Stomach (tissue), 9 donors: ENCODE results near the gene ILK. TPM values are rescaled to one million over a fixed set of nuclear protein-coding genes. Genes with fewer than 3 reads are reported as not detected.

Experiments used
- DNase-seq, 2 donors: peaks; one replicate each; pipeline versions ENCODE4 v3.0.0 to v3.0.0-alpha.2; 2013 to 2019
- H3K27ac ChIP-seq, 5 donors: fragments of 200-600 bp in 4 of 5; sonication (generic) in 4 of 5; one replicate each; pipeline ENCODE4 v1.5.1; 2013 to 2019; ENCODE audit warnings: mild to moderate bottlenecking in 1 of 5, moderate library complexity in 1 of 5
- H3K27me3 ChIP-seq, 3 donors: fragments of 200-600 bp; sonication (generic); one replicate each; pipeline ENCODE4 v1.5.1; 2017 to 2019; ENCODE audit warnings: mixed run types in 1 of 3
- H3K36me3 ChIP-seq, 4 donors: fragments of 200-600 bp; sonication (generic); 1 replicate in 3 of 4; 2 replicates in 1 of 4; pipeline ENCODE4 v1.5.1; 2016 to 2019
- H3K4me1 ChIP-seq, 4 donors: fragments of 200-600 bp; sonication (generic); one replicate each; pipeline ENCODE4 v1.5.1; 2016 to 2019
- H3K4me3 ChIP-seq, 4 donors: fragments of 200-600 bp; sonication (generic) in 3 of 4; one replicate each; pipeline ENCODE4 v1.5.1; 2016 to 2019; ENCODE audit warnings: mild to moderate bottlenecking in 1 of 4
- H3K9me3 ChIP-seq, 4 donors: fragments of 200-600 bp; sonication (generic); one replicate each; pipeline ENCODE4 v1.5.1; 2016 to 2019
- EP300 ChIP-seq: sonication (generic); formaldehyde crosslinking; IDR thresholded peaks from one replicate; pipeline ENCODE4 v1.6.1; 2017; ENCODE audit warnings: antibody characterized with exemption
- POLR2A ChIP-seq, 4 donors: fragments of 450-650 bp; IDR thresholded peaks; one replicate each; pipeline ENCODE4 v1.6.1; 2016; ENCODE audit warnings: antibody characterized with exemption in 4 of 4, control low read depth in 2 of 4, mild to moderate bottlenecking in 1 of 4, moderate library complexity in 1 of 4
- POLR2AphosphoS5 ChIP-seq, 3 donors: sonication (generic); formaldehyde crosslinking; IDR thresholded peaks; one replicate each; pipeline ENCODE4 v1.6.1; 2016; ENCODE audit warnings: antibody characterized with exemption in 3 of 3
- WGBS, 5 donors: extraction: QIAGEN DNeasy Blood & Tissue Kit in 3 of 5; methylation state at CpG; one replicate each; pipeline versions ENCODE4 v1.1.5 to v1.1.7; 2013 to 2018; 5-methylcytosine and 5-hydroxymethylcytosine counted together
- intact Hi-C: fragments of 100-400 bp; cut with DNase I; formaldehyde crosslinking; loops from one replicate; pipeline ENCODE4 v1.15.1; 2023; ENCODE audit warnings: low total_unique reads
- polyA plus RNA-seq, 3 donors: library from polyadenylated mRNA; stranded (reverse); fragments of 200-250 nt; gene quantifications; one replicate each; pipeline ENCODE4 v1.2.3, GENCODE V29; 2013
- total RNA-seq, 5 donors: library from RNA; depleted of rRNA; stranded (reverse); fragments of >200 nt; gene quantifications; one replicate each; pipeline versions ENCODE4 v1.1.0 to v1.2.3, GENCODE V29; 2014 to 2016
- TF ChIP-seq, protein P1 (sequence below), 7 experiments: fragments of 450-650 bp in 4 of 7; fragments of 200-600 bp in 3 of 7; sonication (generic) in 3 of 7; IDR thresholded peaks; one replicate each; pipeline ENCODE4 v1.5.1; 2016 to 2019; ENCODE audit warnings: antibody characterized with exemption in 7 of 7, control low read depth in 2 of 7, mild to moderate bottlenecking in 1 of 7
- donor health status: healthy with polysubstance abuse.
- donor health status: Bipolar disorder and iron deficiency.
- donor health status: healthy.

ILK gene
- total and polyA plus RNA-seq, 8 donors = 60.0 to 308 (median 124) TPM

DNA sequence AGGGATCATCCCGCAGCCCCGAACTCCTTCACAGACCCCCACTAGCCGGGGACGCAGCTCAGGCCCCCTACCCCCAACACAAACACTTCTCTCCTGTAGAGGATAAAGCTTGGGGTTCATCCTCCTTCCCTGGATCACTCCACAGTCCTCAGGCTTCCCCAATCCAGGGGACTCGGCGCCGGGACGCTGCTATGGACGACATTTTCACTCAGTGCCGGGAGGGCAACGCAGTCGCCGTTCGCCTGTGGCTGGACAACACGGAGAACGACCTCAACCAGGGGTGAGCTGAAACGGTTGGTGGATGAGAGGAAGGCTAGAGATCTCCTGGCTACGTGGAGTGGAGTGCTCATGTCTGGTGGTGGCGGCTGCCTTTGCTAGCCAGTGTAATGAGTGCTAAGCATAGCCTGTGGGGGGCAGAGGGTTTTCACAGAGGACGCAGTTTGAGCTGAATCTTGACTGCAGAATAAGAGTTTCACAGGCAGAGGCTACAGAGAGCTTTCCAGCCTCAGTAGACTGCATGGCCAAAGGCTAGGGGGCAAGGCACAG lies 580 bp downstream of the ILK start:
- no peaks in the 10 kb centered on the region for H3K9me3 ChIP-seq
- peak overlapping the region; percentile 73 to 96 (median 92) for H3K4me3 ChIP-seq
- peak overlapping the region; percentile 94 to 100 (median 99) for H3K27ac ChIP-seq
- 0% methylated on average over 17 to 20 of the region's 20 CpGs for WGBS, 5 donors
- intact Hi-C loops = loop anchor here (10.0 kb wide), 1 partner anchor 81 kb away; the partner anchor contains the start of gene MRPL17
- no peaks in the 10 kb centered on the region for H3K27me3 ChIP-seq
- H3K4me1 ChIP-seq = peaks cover 59 to 86% (median 77%) of the 10 kb centered on the region in 4 donors
- peaks cover 35 to 45% (median 42%) of the 10 kb centered on the region in 4 donors for H3K36me3 ChIP-seq
- TF ChIP-seq POLR2A (IDR thresholded peaks at IDR 0.05) (no peak), POLR2AphosphoS5 (IDR thresholded peaks at IDR 0.05) (peak in 2 of 3 donors; percentile 30 to 46)
- TF ChIP-seq, protein P1, sequence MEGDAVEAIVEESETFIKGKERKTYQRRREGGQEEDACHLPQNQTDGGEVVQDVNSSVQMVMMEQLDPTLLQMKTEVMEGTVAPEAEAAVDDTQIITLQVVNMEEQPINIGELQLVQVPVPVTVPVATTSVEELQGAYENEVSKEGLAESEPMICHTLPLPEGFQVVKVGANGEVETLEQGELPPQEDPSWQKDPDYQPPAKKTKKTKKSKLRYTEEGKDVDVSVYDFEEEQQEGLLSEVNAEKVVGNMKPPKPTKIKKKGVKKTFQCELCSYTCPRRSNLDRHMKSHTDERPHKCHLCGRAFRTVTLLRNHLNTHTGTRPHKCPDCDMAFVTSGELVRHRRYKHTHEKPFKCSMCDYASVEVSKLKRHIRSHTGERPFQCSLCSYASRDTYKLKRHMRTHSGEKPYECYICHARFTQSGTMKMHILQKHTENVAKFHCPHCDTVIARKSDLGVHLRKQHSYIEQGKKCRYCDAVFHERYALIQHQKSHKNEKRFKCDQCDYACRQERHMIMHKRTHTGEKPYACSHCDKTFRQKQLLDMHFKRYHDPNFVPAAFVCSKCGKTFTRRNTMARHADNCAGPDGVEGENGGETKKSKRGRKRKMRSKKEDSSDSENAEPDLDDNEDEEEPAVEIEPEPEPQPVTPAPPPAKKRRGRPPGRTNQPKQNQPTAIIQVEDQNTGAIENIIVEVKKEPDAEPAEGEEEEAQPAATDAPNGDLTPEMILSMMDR (IDR thresholded peaks at IDR 0.05) = peak in 1 of 7 experiments; percentile 6
- peak; percentile 45 to 87 for DNase-seq

GRCh38 chr11:6604790-6605189 lies 1.2 kb downstream of the ILK start:
- Histone ChIP-seq H3K27me3 (no peaks in the 10 kb centered on the region), H3K27ac (peak overlapping the region in 4 of 5 donors; percentile 97 to 100 (median 99)), H3K4me1 (peaks cover 60 to 87% (median 78%) of the 10 kb centered on the region in 4 donors), H3K4me3 (peak overlapping the region; percentile 73 to 96 (median 92)), H3K9me3 (no peaks in the 10 kb centered on the region), H3K36me3 (peaks cover 35 to 45% (median 42%) of the 10 kb centered on the region in 4 donors)
- intact Hi-C loops = loop anchor here (10.0 kb wide), 1 partner anchor 80 kb away; the partner anchor contains the start of gene MRPL17
- 12 to 24% (median 18%) methylated on average over 3 of the region's 3 CpGs for WGBS, 5 donors
- no peak for TF ChIP-seq POLR2A (IDR thresholded peaks at IDR 0.05)
- peak in 1 of 2 donors; percentile 2 for DNase-seq

DNA sequence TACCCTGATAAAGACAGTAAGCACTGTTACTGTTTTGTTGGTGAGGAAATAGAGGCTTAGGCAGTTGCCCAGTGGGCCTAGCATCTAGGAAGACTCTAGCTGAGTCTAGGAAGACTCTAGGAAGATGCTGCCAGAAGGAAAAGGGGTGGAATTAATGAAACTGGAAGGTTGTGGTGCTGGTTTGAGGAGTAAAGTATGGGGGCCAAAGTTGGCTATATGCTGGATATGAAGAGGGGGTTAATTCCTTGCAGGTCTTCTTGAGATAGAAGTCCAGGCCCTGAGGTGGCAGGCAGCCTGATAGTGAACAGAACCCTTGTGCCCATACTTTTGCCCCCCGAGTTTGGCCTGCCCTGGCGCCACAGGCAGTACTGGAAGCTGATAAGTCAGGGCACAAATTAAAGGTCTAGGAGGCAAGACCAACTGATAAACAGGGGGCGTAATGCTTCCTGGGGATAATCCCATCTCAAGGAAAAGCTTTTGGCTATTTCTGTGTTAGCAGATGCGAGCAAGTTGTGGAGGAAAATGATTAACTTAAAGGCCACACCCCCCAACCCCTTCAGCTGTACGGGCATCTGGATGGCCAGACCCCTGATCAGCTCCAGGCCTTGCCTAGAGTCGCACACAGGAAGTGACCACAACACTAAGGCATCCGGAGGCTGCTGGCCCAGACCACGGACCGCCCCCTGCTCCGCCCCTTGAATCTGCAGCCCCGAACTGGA lies 3.1 kb downstream of the ILK start:
- 5 to 12% (median 8%) methylated on average over 9 to 11 of the region's 11 CpGs for WGBS, 5 donors
- peak; percentile 84 to 98 for DNase-seq
- Histone ChIP-seq H3K27ac (peak overlapping the region; percentile 79 to 100 (median 99)), H3K4me3 (peak overlapping the region; percentile 21 to 93 (median 52)), H3K27me3 (no peaks in the 10 kb centered on the region), H3K36me3 (peaks cover 31 to 42% (median 38%) of the 10 kb centered on the region in 4 donors), H3K9me3 (no peaks in the 10 kb centered on the region), H3K4me1 (peaks cover 68 to 85% (median 78%) of the 10 kb centered on the region in 4 donors)
- intact Hi-C loops = loop anchor here (10.0 kb wide), 1 partner anchor 78 kb away; the partner anchor contains the start of gene MRPL17
- peak; percentile 83 to 98 (median 92) for TF ChIP-seq POLR2AphosphoS5 (IDR thresholded peaks at IDR 0.05)
- TF ChIP-seq EP300 = no peak
- TF ChIP-seq, protein P1 (IDR thresholded peaks at IDR 0.05) = no peak
- TF ChIP-seq POLR2A (IDR thresholded peaks at IDR 0.05) = peak in 1 of 4 donors; percentile 28

DNA sequence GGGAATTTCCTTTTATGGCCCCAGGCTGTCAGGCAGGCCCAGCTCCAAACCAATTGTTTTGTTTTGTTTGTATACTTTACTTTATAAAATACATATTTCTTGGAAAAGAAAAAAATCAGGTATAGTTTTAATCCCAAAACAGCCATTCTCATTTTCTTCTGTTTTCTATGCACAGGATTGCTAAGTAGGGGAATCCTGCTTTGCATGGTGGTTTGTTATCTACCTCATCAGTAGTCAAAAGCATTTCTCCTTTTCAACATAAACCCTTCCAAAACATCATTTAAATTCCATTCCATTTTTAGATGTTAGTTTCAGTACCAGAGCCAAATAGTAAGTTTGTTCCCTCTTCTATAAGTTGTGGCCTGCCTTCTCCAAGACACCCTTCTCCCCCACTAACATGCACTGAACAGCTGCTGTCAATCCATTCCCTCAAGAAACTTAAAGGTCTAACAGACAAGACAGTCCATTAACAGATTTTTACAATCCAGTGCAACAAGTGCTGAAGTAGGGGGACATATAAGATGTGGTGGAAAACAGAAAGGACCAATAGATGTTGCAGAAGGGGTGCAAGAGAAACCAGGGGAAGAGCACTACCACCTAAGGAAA lies 3.7 kb downstream of the ILK start:
- intact Hi-C loops = loop anchor here (10.0 kb wide), 1 partner anchor 78 kb away; the partner anchor contains the start of gene MRPL17
- no peaks in the 10 kb centered on the region for H3K9me3 ChIP-seq
- peaks cover 62 to 79% (median 72%) of the 10 kb centered on the region in 4 donors for H3K4me1 ChIP-seq
- TF ChIP-seq, protein P1 (IDR thresholded peaks at IDR 0.05) = no peak
- no peak for TF ChIP-seq POLR2AphosphoS5 (IDR thresholded peaks at IDR 0.05)
- TF ChIP-seq POLR2A (IDR thresholded peaks at IDR 0.05) = no peak
- no peak for TF ChIP-seq EP300
- no peaks in the 10 kb centered on the region for H3K27me3 ChIP-seq
- peak overlapping the region; percentile 21 to 100 (median 99) for H3K27ac ChIP-seq
- peaks cover 31 to 40% (median 37%) of the 10 kb centered on the region in 4 donors for H3K36me3 ChIP-seq
- H3K4me3 ChIP-seq = peak overlapping the region in 1 of 4 donors; percentile 31
- peak in 1 of 2 donors; percentile 52 for DNase-seq
